ENCODE data around the gene ANKS3.

GRCh38 chr16:4685292-4685691, 48.8 kb downstream of the ANKS3 start:
- TF ChIP-seq, protein P1, sequence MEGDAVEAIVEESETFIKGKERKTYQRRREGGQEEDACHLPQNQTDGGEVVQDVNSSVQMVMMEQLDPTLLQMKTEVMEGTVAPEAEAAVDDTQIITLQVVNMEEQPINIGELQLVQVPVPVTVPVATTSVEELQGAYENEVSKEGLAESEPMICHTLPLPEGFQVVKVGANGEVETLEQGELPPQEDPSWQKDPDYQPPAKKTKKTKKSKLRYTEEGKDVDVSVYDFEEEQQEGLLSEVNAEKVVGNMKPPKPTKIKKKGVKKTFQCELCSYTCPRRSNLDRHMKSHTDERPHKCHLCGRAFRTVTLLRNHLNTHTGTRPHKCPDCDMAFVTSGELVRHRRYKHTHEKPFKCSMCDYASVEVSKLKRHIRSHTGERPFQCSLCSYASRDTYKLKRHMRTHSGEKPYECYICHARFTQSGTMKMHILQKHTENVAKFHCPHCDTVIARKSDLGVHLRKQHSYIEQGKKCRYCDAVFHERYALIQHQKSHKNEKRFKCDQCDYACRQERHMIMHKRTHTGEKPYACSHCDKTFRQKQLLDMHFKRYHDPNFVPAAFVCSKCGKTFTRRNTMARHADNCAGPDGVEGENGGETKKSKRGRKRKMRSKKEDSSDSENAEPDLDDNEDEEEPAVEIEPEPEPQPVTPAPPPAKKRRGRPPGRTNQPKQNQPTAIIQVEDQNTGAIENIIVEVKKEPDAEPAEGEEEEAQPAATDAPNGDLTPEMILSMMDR (conservative IDR thresholded peaks at IDR 0.05; ENCODE audit: low read length) = no peak
- TF ChIP-seq EZH2phosphoT487 (IDR thresholded peaks at IDR 0.05; ENCODE audit: borderline replicate concordance, low read depth, low read length) = no peak
